Colonic mucosa (tissue), 4 donors: ENCODE data around the gene GRIP1. TPM values are rescaled to one million over a fixed set of nuclear protein-coding genes. Genes with fewer than 3 reads are reported as not detected.

Source experiments
- DNase-seq: peaks from one replicate; pipeline ENCODE4 v3.0.0-alpha.2; 2020
- H3K27ac ChIP-seq: fragments of 200-600 bp; one replicate; pipeline ENCODE4 v1.8.0; 2021
- H3K27me3 ChIP-seq: fragments of 200-600 bp; one replicate; pipeline ENCODE4 v1.8.0; 2021
- H3K36me3 ChIP-seq: fragments of 200-600 bp; one replicate; pipeline ENCODE4 v1.8.0; 2021
- H3K4me1 ChIP-seq: fragments of 200-600 bp; one replicate; pipeline ENCODE4 v1.8.0; 2021; ENCODE audit warnings: mild to moderate bottlenecking
- H3K4me3 ChIP-seq: fragments of 200-600 bp; one replicate; pipeline ENCODE4 v1.8.0; 2021
- H3K9ac ChIP-seq, 2 donors: one replicate each; pipeline ENCODE4 v1.7.0; 2013; ENCODE audit warnings: control low read depth in 2 of 2, low read depth in 2 of 2, low read length in 2 of 2
- H3K9me3 ChIP-seq: fragments of 200-600 bp; one replicate; pipeline ENCODE4 v1.8.0; 2021
- CTCF ChIP-seq: fragments of 200-600 bp; IDR thresholded peaks from one replicate; pipeline ENCODE4 v1.8.0; 2022; ENCODE audit warnings: antibody characterized with exemption, mild to moderate bottlenecking
- intact Hi-C: fragments of 100-400 bp; cut with DNase I; formaldehyde crosslinking; loops from one replicate; pipeline ENCODE4 v1.14.1; 2022
- total RNA-seq, 2 donors: library from RNA; stranded (reverse); fragmentation: NEBNext Ultra II Directional in 1 of 2; extraction: Animal tissue kit (Norgen Biotek cat#: 25700) in 1 of 2; gene quantifications; one replicate each; pipeline ENCODE4 v1.2.1, GENCODE V29; 2021
- donor health status: healthy.
- donor health status: DM: no; HTN: no; CAD: no.
- donor health status: DM: no; HTN: no; CAD: no.

Gene GRIP1
- total RNA-seq, 2 donors from 2014 or later, result 3.7 to 6.2 TPM

- Histone ChIP-seq H3K36me3 (no peaks in the 10 kb centered on the region), H3K27me3 (no peaks in the 10 kb centered on the region), H3K4me3 (no peak overlapping the region), H3K9me3 (no peaks in the 10 kb centered on the region), H3K27ac (no peak overlapping the region), H3K9ac (no peak overlapping the region), H3K4me1 (no peaks in the 10 kb centered on the region)
- intact Hi-C loops, result no loop called here
- no peak for DNase-seq
- no peak for TF ChIP-seq CTCF
Observed at GRCh38 chr12:66603461-66603860, 75.4 kb downstream of the GRIP1 start.

GRCh38 chr12:66602483-66603143 lies 76.3 kb downstream of the GRIP1 start:
- no peaks in the 10 kb centered on the region for H3K36me3 ChIP-seq
- no peak for TF ChIP-seq CTCF
- H3K9ac ChIP-seq, result no peak overlapping the region
- DNase-seq, result no peak
- H3K4me1 ChIP-seq, result no peaks in the 10 kb centered on the region
- no peak overlapping the region for H3K4me3 ChIP-seq
- no peaks in the 10 kb centered on the region for H3K27me3 ChIP-seq
- H3K9me3 ChIP-seq, result no peaks in the 10 kb centered on the region
- no peak overlapping the region for H3K27ac ChIP-seq
- intact Hi-C loops, result no loop called here

GRCh38 chr12:66600903-66601302 lies 78.0 kb downstream of the GRIP1 start:
- H3K27ac ChIP-seq, result no peak overlapping the region
- H3K9me3 ChIP-seq, result no peaks in the 10 kb centered on the region
- H3K36me3 ChIP-seq, result no peaks in the 10 kb centered on the region
- H3K4me1 ChIP-seq, result no peaks in the 10 kb centered on the region
- no peak overlapping the region for H3K4me3 ChIP-seq
- intact Hi-C loops, result no loop called here
- no peak overlapping the region for H3K9ac ChIP-seq
- TF ChIP-seq CTCF, result no peak
- no peak for DNase-seq
- H3K27me3 ChIP-seq, result no peaks in the 10 kb centered on the region

- DNase-seq, result no peak
- TF ChIP-seq CTCF, result no peak
- no peaks in the 10 kb centered on the region for H3K27me3 ChIP-seq
Observed at GRCh38 chr12:66599816-66600215, 79.1 kb downstream of the GRIP1 start.

GRCh38 chr12:66598608-66599007 lies 80.3 kb downstream of the GRIP1 start:
- Histone ChIP-seq H3K9me3 (no peaks in the 10 kb centered on the region), H3K27ac (no peak overlapping the region), H3K9ac (no peak overlapping the region), H3K27me3 (no peaks in the 10 kb centered on the region), H3K4me1 (no peaks in the 10 kb centered on the region), H3K4me3 (no peak overlapping the region), H3K36me3 (no peaks in the 10 kb centered on the region)
- intact Hi-C loops, result no loop called here
- DNase-seq, result no peak
- no peak for TF ChIP-seq CTCF

More at GRCh38 chr12:66599816-66600215, 79.1 kb downstream of the GRIP1 start:
- no peak overlapping the region for H3K9ac ChIP-seq
- no peaks in the 10 kb centered on the region for H3K36me3 ChIP-seq
- H3K4me3 ChIP-seq, result no peak overlapping the region
- intact Hi-C loops, result no loop called here
- H3K4me1 ChIP-seq, result no peaks in the 10 kb centered on the region
- no peak overlapping the region for H3K27ac ChIP-seq
- no peaks in the 10 kb centered on the region for H3K9me3 ChIP-seq
